Measurements from ENCODE around the gene NPM1.
"Not testable (repeated sequence)": the region's sequence is repeated elsewhere in the genome, so short reads cannot be mapped to it uniquely, and the experiment has no call there.

Gene NPM1

DNA sequence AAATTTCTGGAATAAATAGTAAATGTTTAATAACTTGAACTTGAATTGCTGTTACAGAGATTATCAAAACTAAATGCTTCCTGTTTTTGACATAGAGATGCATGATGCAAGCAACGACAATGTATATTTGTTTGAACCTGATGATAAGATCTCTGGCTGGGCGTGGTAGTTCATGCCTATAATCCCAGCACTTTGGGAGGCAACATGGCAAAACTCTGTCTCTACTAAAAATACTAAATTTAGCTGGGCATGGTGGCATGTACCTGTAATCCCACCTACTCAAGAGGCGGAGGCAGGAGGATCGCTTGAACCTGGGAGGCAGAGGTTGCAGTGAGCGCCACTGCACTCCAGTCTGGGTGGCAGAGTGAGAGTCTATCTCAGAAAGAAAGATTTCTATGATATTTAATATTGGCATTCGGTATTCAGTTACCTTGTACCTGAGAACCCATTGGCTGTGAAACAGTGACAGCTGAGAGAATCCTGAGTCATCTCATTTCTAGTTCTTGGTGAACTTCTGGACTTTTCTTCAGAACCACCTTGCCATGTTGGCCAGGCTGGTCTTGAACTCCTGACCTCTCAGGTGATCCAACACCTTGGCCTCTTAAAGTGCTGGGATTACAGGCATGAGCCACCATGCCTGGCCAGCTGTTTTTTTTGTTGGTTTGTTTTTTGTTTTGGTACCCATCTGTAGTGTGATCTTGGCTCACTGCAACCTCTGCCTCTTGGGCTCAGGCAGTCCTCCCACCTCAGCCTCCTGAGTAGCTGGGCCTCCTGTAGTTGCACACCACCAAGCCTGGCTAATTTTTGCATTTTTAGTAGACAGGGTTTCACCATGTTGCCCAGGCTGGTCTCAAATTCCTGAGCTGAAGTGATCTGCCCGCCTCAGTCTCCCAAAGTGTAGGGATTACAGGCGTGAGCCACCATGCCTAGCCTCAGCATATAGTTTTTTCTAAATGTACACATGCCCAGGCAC lies 21.8 kb downstream of the NPM1 start:
- DNase-seq (ENCODE audit: low spot score) = no peak
- TF ChIP-seq CTCF (IDR thresholded peaks at IDR 0.05) = no peak
- Histone ChIP-seq H3K27ac (peak overlapping the region in 1 of 2 donors; percentile 36), H3K4me3 (no peak overlapping the region)

GRCh38 chr5:171410181-171410580 lies 22.5 kb downstream of the NPM1 start:
- no peak for DNase-seq (ENCODE audit: low spot score)
- TF ChIP-seq CTCF (IDR thresholded peaks at IDR 0.05) = no peak
- Histone ChIP-seq H3K4me3 (no peak overlapping the region), H3K27ac (peak overlapping the region in 1 of 2 donors; percentile 36)

GRCh38 chr5:171412186-171412585 lies 24.5 kb downstream of the NPM1 start:
- no peak for TF ChIP-seq CTCF (IDR thresholded peaks at IDR 0.05)
- no peak overlapping the region for H3K4me3 ChIP-seq
- H3K27ac ChIP-seq = no peak overlapping the region
- no peak for DNase-seq (ENCODE audit: low spot score)

DNA sequence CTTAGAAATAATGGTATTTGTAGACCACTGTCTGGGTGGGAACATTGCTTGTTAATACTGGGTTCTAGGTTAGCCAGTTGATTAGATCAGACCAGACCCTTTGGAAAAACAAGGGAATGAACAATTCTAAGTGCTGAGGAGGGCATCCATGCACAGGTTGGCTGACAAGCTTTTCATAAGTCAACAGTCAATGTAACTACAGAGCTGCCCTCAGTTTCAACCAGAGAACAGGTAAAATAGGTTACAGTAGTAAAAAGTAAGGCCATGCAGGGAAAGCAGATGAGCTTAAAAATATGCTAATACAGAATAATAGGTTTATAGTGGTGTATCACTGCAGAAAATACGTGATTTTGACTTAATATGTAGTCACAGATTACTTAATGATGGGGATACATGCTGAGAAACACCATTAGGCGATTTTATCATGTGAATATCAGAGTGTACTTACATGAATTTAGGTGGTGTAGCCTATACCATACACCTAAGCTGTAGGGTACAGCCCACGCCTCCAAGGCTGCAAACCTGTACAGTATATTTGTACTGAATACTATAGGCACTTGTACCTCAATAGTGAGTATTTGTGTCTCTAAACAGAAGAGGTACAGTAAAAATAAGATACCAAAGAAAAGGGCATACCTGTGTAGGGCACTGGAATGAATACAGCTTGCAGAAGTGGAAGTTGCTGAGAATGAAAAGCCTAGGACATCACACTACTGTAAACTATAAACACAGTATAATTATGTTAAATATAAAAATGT lies 25.7 kb downstream of the NPM1 start:
- no peak for TF ChIP-seq CTCF (IDR thresholded peaks at IDR 0.05)
- no peak overlapping the region for H3K27ac ChIP-seq
- H3K4me3 ChIP-seq = no peak overlapping the region
- DNase-seq (ENCODE audit: low spot score) = no peak

DNA sequence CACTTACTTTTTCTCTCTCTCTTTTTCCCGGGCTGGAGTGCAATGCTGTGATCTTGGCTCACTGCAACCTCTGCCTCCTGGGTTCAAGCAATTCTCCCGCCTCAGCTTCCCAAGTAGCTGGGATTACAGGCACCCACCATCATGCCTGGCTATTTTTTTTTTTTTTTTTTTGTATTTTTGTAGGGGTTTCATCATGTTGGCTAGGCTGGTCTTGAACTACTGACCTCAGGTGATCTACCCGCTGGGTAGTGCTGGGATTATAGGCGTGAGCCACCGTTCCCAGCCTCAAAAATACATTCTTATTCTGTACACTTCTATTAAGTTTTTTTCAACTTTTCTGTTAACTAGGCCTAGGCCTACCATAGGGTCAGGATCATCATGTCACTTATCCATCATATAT lies 26.3 kb downstream of the NPM1 start:
- not testable (repeated sequence) for H3K4me3 ChIP-seq; H3K27ac ChIP-seq; DNase-seq (ENCODE audit: low spot score)

DNA sequence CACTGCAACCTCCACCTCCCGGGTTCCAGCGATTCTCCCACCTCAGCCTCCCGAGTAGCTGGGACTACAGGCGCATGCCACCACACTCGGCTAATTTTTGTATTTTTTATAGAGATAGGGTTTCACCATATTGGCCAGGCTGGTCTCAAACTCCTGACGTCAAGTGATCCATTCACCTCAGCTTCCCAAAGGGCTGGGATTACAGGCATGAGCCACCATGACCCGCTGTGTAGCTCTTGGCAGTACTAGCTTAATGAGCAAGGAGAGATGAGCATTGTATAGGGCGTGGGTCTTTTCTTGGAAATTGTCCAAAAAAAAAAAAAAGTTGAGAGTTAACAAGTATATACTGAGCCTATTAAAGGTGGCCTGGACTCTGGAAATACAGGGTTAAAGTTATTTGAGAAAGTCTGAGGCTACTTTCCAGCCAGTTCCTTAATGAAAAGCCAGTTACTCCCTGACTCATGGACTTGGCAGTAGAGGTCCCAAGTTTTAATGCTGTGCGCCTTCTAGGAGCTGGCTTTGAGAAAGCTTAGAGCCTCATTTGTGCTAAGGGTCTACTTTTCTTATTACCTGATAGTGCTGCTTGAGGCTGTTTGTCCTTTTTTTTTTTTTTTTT lies 27.6 kb downstream of the NPM1 start:
- DNase-seq (ENCODE audit: low spot score) = no peak
- H3K4me3 ChIP-seq = no peak overlapping the region
- H3K27ac ChIP-seq = no peak overlapping the region
- no peak for TF ChIP-seq CTCF (IDR thresholded peaks at IDR 0.05)
